ENCODE data around the gene HOXC6. TPM values are rescaled to one million over a fixed set of nuclear protein-coding genes. Genes with fewer than 3 reads are reported as not detected.
"Not testable (repeated sequence)": the region's sequence is repeated elsewhere in the genome, so short reads cannot be mapped to it uniquely, and the experiment has no call there.

Gene HOXC6
- total RNA-seq, 1 experiment from 2014 or later = not detected

- not testable (repeated sequence) for H3K4me3 ChIP-seq (ENCODE audit: low read length); H3K4me2 ChIP-seq (ENCODE audit: low read depth, low read length, poor library complexity, severe bottlenecking); H3K27ac ChIP-seq (ENCODE audit: low read length); H4K20me1 ChIP-seq (ENCODE audit: insufficient read depth, low read depth, low read length); H3K9me2 ChIP-seq (replicated peaks; ENCODE audit: insufficient read depth, low read length); H3K79me2 ChIP-seq (ENCODE audit: low read length); H2AFZ ChIP-seq (ENCODE audit: low read length); H3K9ac ChIP-seq (ENCODE audit: low read length); H3K9me3 ChIP-seq (ENCODE audit: low read length); H3K36me3 ChIP-seq (ENCODE audit: insufficient read depth, low read length); H3K27me3 ChIP-seq (ENCODE audit: low read length); DNase-seq
- H3K4me1 ChIP-seq (ENCODE audit: low read length) = peaks cover 22% of the 10 kb centered on the region
These were observed 13.8 kb downstream of the HOXC6 start for GRCh38 chr12:54042033-54042432.

GRCh38 chr12:54042970-54043853 lies 15.0 kb downstream of the HOXC6 start:
- Histone ChIP-seq H3K79me2 (ENCODE audit: low read length) (no peaks in the 10 kb centered on the region), H3K9me3 (ENCODE audit: low read length) (no peaks in the 10 kb centered on the region), H3K9me2 (replicated peaks; ENCODE audit: insufficient read depth, low read length) (no peaks in the 10 kb centered on the region), H3K9ac (ENCODE audit: low read length) (no peak overlapping the region), H3K4me3 (ENCODE audit: low read length) (no peak overlapping the region), H4K20me1 (ENCODE audit: insufficient read depth, low read depth, low read length) (no peaks in the 10 kb centered on the region), H3K4me2 (ENCODE audit: low read depth, low read length, poor library complexity, severe bottlenecking) (no peak overlapping the region), H3K27me3 (ENCODE audit: low read length) (no peaks in the 10 kb centered on the region), H3K4me1 (ENCODE audit: low read length) (peaks cover 22% of the 10 kb centered on the region), H2AFZ (ENCODE audit: low read length) (no peak overlapping the region), H3K27ac (ENCODE audit: low read length) (no peak overlapping the region), H3K36me3 (ENCODE audit: insufficient read depth, low read length) (no peaks in the 10 kb centered on the region)
- no peak for DNase-seq

GRCh38 chr12:54044425-54045103 lies 16.3 kb downstream of the HOXC6 start:
- DNase-seq = no peak
- Histone ChIP-seq H3K27ac (ENCODE audit: low read length) (no peak overlapping the region), H3K36me3 (ENCODE audit: insufficient read depth, low read length) (no peaks in the 10 kb centered on the region), H3K9ac (ENCODE audit: low read length) (no peak overlapping the region), H3K4me1 (ENCODE audit: low read length) (peaks cover 19% of the 10 kb centered on the region), H3K9me2 (replicated peaks; ENCODE audit: insufficient read depth, low read length) (no peaks in the 10 kb centered on the region), H3K4me3 (ENCODE audit: low read length) (no peak overlapping the region), H3K79me2 (ENCODE audit: low read length) (no peaks in the 10 kb centered on the region), H3K27me3 (ENCODE audit: low read length) (no peaks in the 10 kb centered on the region), H3K4me2 (ENCODE audit: low read depth, low read length, poor library complexity, severe bottlenecking) (no peak overlapping the region), H3K9me3 (ENCODE audit: low read length) (no peaks in the 10 kb centered on the region), H4K20me1 (ENCODE audit: insufficient read depth, low read depth, low read length) (no peaks in the 10 kb centered on the region), H2AFZ (ENCODE audit: low read length) (no peak overlapping the region; the same call in 1 of the 2 replicates)

GRCh38 chr12:54045401-54045800 lies 17.2 kb downstream of the HOXC6 start:
- Histone ChIP-seq H3K4me3 (ENCODE audit: low read length) (no peak overlapping the region), H3K79me2 (ENCODE audit: low read length) (no peaks in the 10 kb centered on the region), H2AFZ (ENCODE audit: low read length) (no peak overlapping the region), H3K4me2 (ENCODE audit: low read depth, low read length, poor library complexity, severe bottlenecking) (no peak overlapping the region), H3K9me3 (ENCODE audit: low read length) (no peaks in the 10 kb centered on the region), H3K4me1 (ENCODE audit: low read length) (peaks cover 11% of the 10 kb centered on the region), H3K27ac (ENCODE audit: low read length) (no peak overlapping the region), H3K36me3 (ENCODE audit: insufficient read depth, low read length) (no peaks in the 10 kb centered on the region), H3K9ac (ENCODE audit: low read length) (no peak overlapping the region), H4K20me1 (ENCODE audit: insufficient read depth, low read depth, low read length) (no peaks in the 10 kb centered on the region), H3K9me2 (replicated peaks; ENCODE audit: insufficient read depth, low read length) (no peaks in the 10 kb centered on the region), H3K27me3 (ENCODE audit: low read length) (no peaks in the 10 kb centered on the region)
- DNase-seq = no peak

GRCh38 chr12:54045868-54046521 lies 17.8 kb downstream of the HOXC6 start:
- Histone ChIP-seq H3K27me3 (ENCODE audit: low read length) (no peaks in the 10 kb centered on the region), H3K9ac (ENCODE audit: low read length) (no peak overlapping the region), H2AFZ (ENCODE audit: low read length) (no peak overlapping the region), H3K4me2 (ENCODE audit: low read depth, low read length, poor library complexity, severe bottlenecking) (no peak overlapping the region), H4K20me1 (ENCODE audit: insufficient read depth, low read depth, low read length) (no peaks in the 10 kb centered on the region), H3K27ac (ENCODE audit: low read length) (no peak overlapping the region), H3K4me1 (ENCODE audit: low read length) (peaks cover 10% of the 10 kb centered on the region), H3K9me2 (replicated peaks; ENCODE audit: insufficient read depth, low read length) (no peaks in the 10 kb centered on the region), H3K79me2 (ENCODE audit: low read length) (no peaks in the 10 kb centered on the region), H3K36me3 (ENCODE audit: insufficient read depth, low read length) (no peaks in the 10 kb centered on the region), H3K9me3 (ENCODE audit: low read length) (no peaks in the 10 kb centered on the region), H3K4me3 (ENCODE audit: low read length) (no peak overlapping the region)
- DNase-seq = no peak

GRCh38 chr12:54046809-54047159 lies 18.5 kb downstream of the HOXC6 start:
- H3K79me2 ChIP-seq (ENCODE audit: low read length) = no peaks in the 10 kb centered on the region
- H3K4me2 ChIP-seq (ENCODE audit: low read depth, low read length, poor library complexity, severe bottlenecking) = no peak overlapping the region

GRCh38 chr12:54047160-54047963 lies 19.1 kb downstream of the HOXC6 start:
- no peaks in the 10 kb centered on the region for H3K79me2 ChIP-seq (ENCODE audit: low read length)
- H3K9me2 ChIP-seq (replicated peaks; ENCODE audit: insufficient read depth, low read length) = no peaks in the 10 kb centered on the region
- no peaks in the 10 kb centered on the region for H3K9me3 ChIP-seq (ENCODE audit: low read length)
- H3K4me1 ChIP-seq (ENCODE audit: low read length) = peaks cover 17% of the 10 kb centered on the region
- H3K27me3 ChIP-seq (ENCODE audit: low read length) = no peaks in the 10 kb centered on the region
- H4K20me1 ChIP-seq (ENCODE audit: insufficient read depth, low read depth, low read length) = no peaks in the 10 kb centered on the region
- H3K27ac ChIP-seq (ENCODE audit: low read length) = no peak overlapping the region
- H3K9ac ChIP-seq (ENCODE audit: low read length) = no peak overlapping the region
- no peak overlapping the region for H3K4me2 ChIP-seq (ENCODE audit: low read depth, low read length, poor library complexity, severe bottlenecking)
- H3K4me3 ChIP-seq (ENCODE audit: low read length) = no peak overlapping the region
- no peaks in the 10 kb centered on the region for H3K36me3 ChIP-seq (ENCODE audit: insufficient read depth, low read length)
- no peak overlapping the region for H2AFZ ChIP-seq (ENCODE audit: low read length)
- DNase-seq = no peak

More at GRCh38 chr12:54046809-54047159, 18.5 kb downstream of the HOXC6 start:
- H3K4me3 ChIP-seq (ENCODE audit: low read length) = no peak overlapping the region
- no peak overlapping the region for H2AFZ ChIP-seq (ENCODE audit: low read length)
- no peak for DNase-seq
- H4K20me1 ChIP-seq (ENCODE audit: insufficient read depth, low read depth, low read length) = no peaks in the 10 kb centered on the region
- no peaks in the 10 kb centered on the region for H3K9me3 ChIP-seq (ENCODE audit: low read length)
- H3K27ac ChIP-seq (ENCODE audit: low read length) = no peak overlapping the region
- no peaks in the 10 kb centered on the region for H3K36me3 ChIP-seq (ENCODE audit: insufficient read depth, low read length)
- no peaks in the 10 kb centered on the region for H3K27me3 ChIP-seq (ENCODE audit: low read length)
- no peak overlapping the region for H3K9ac ChIP-seq (ENCODE audit: low read length)
- H3K4me1 ChIP-seq (ENCODE audit: low read length) = peaks cover 11% of the 10 kb centered on the region
- H3K9me2 ChIP-seq (replicated peaks; ENCODE audit: insufficient read depth, low read length) = no peaks in the 10 kb centered on the region

Measured in Karpas-422 (cell line).